NT2/D1 (cell line): ENCODE measurements around the gene PAPPA2.

Experiments used
- DNase-seq: peaks from one replicate; pipeline ENCODE4 v3.0.0-alpha.2; 2011; ENCODE audit warnings: low read depth, low spot score
- H3K27me3 ChIP-seq: 2 replicates; pipeline ENCODE4 v1.6.0; 2011; ENCODE audit warnings: mild to moderate bottlenecking; ENCODE audit not compliant: insufficient read length, insufficient read depth
- H3K36me3 ChIP-seq: 2 replicates; pipeline ENCODE4 v1.6.1; 2011; ENCODE audit warnings: mild to moderate bottlenecking, low read length, mixed read lengths; ENCODE audit not compliant: insufficient read depth, insufficient read length
- H3K4me1 ChIP-seq: 2 replicates; pipeline ENCODE4 v1.5.1; 2011; ENCODE audit not compliant: insufficient read depth, insufficient read length
- H3K4me3 ChIP-seq: 2 replicates; pipeline ENCODE4 v1.5.1; 2011; ENCODE audit warnings: low read depth; ENCODE audit not compliant: insufficient read length
- H3K9ac ChIP-seq: 2 replicates; pipeline ENCODE4 v1.6.0; 2011; ENCODE audit warnings: low read depth; ENCODE audit not compliant: insufficient read length
- H3K9me3 ChIP-seq: 2 replicates; pipeline ENCODE4 v1.5.1; 2011; ENCODE audit warnings: mild to moderate bottlenecking, low read length; ENCODE audit not compliant: insufficient read depth
- SUZ12 ChIP-seq: IDR thresholded peaks from 2 replicates; pipeline ENCODE4 v1.6.1; 2011; ENCODE audit not compliant: insufficient read length, insufficient read depth; ENCODE audit errors: extremely low read depth
- YY1 ChIP-seq: IDR thresholded peaks from 2 replicates; pipeline ENCODE4 v1.6.1; 2011; ENCODE audit not compliant: insufficient read length, insufficient read depth
- ZNF274 ChIP-seq: IDR thresholded peaks from 2 replicates; pipeline ENCODE4 v1.6.1; 2011; ENCODE audit warnings: mild to moderate bottlenecking, low read depth, low read length

Gene PAPPA2

GRCh38 chr1:176541663-176542062 lies 78.7 kb downstream of the PAPPA2 start:
- no peak overlapping the region for H3K9ac ChIP-seq
- DNase-seq, result no peak
- H3K9me3 ChIP-seq, result peaks cover 12% of the 10 kb centered on the region
- H3K27me3 ChIP-seq, result no peaks in the 10 kb centered on the region
- no peaks in the 10 kb centered on the region for H3K4me1 ChIP-seq
- no peaks in the 10 kb centered on the region for H3K36me3 ChIP-seq
- TF ChIP-seq YY1 (no peak), SUZ12 (no peak), ZNF274 (no peak)
- H3K4me3 ChIP-seq, result no peak overlapping the region

GRCh38 chr1:176542352-176542751 lies 79.4 kb downstream of the PAPPA2 start:
- Histone ChIP-seq H3K9ac (no peak overlapping the region), H3K9me3 (peaks cover 12% of the 10 kb centered on the region), H3K27me3 (no peaks in the 10 kb centered on the region), H3K4me3 (no peak overlapping the region), H3K4me1 (no peaks in the 10 kb centered on the region), H3K36me3 (no peaks in the 10 kb centered on the region)
- TF ChIP-seq SUZ12 (no peak), YY1 (no peak), ZNF274 (no peak)
- no peak for DNase-seq

- DNase-seq, result no peak
- Histone ChIP-seq H3K4me1 (no peaks in the 10 kb centered on the region), H3K36me3 (no peaks in the 10 kb centered on the region), H3K4me3 (no peak overlapping the region), H3K27me3 (no peaks in the 10 kb centered on the region), H3K9me3 (peaks cover 12% of the 10 kb centered on the region), H3K9ac (no peak overlapping the region)
- TF ChIP-seq YY1, result no peak
- no peak for TF ChIP-seq SUZ12
- TF ChIP-seq ZNF274, result no peak
These were observed 80.6 kb downstream of the PAPPA2 start for GRCh38 chr1:176543360-176544129.

DNA sequence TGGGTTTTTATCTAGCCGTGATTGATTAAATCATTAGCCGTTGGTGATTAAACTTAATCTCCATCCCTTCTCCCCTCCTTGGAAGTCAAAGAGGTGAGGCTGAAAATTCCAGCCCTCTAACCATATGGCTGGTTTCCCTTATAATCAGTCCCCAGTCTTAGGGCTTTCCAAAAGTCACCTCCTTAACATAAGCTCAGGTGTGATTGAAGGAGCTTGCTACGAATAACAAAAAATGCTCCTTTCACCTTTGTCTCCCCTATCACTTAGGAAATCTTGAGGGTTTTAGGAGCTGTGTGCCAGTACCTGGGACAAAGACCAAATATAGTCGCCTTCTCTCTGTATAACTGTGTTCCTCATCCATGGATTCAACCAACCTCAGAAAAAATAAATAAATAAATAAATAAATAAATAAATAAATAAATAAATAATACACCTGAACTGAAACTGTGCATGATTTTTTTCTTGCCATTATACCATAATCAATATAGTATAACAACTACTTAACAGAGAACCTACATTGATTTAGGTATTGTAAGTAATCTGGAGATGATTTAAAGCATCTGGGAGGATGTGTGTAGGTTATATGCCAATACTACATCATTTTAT lies 82.2 kb downstream of the PAPPA2 start:
- DNase-seq, result no peak
- TF ChIP-seq YY1 (no peak), SUZ12 (no peak), ZNF274 (no peak)
- H3K4me1 ChIP-seq, result no peaks in the 10 kb centered on the region

DNA sequence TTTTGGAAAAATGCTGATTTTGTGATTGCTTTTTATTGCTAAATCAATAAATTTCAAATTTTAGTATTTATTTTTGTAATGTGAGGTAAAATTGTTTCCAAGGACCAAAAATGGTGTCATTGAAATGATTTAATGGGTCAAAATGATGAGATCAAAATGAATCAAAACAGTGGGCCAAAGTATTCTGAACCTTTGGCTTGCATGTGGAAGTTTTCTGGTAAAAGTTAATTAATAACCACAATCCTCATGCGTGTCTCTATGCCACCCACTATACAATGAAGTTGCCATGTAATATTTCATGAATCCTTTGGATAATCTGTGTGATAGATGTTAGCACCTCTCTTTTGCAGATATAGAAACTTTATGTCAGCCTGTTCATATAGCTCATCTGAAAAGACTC lies 83.8 kb downstream of the PAPPA2 start:
- Histone ChIP-seq H3K4me1 (no peaks in the 10 kb centered on the region), H3K9ac (no peak overlapping the region), H3K9me3 (peaks cover 12% of the 10 kb centered on the region), H3K4me3 (no peak overlapping the region), H3K36me3 (no peaks in the 10 kb centered on the region), H3K27me3 (no peaks in the 10 kb centered on the region)
- DNase-seq, result no peak
- TF ChIP-seq YY1, result no peak
- TF ChIP-seq SUZ12, result no peak
- no peak for TF ChIP-seq ZNF274

More for the DNA sequence above, 82.2 kb downstream of the PAPPA2 start:
- Histone ChIP-seq H3K36me3 (no peaks in the 10 kb centered on the region), H3K4me3 (no peak overlapping the region), H3K27me3 (no peaks in the 10 kb centered on the region), H3K9ac (no peak overlapping the region), H3K9me3 (peaks cover 12% of the 10 kb centered on the region)

- no peaks in the 10 kb centered on the region for H3K36me3 ChIP-seq
- no peaks in the 10 kb centered on the region for H3K9me3 ChIP-seq
- no peak for DNase-seq
- no peaks in the 10 kb centered on the region for H3K27me3 ChIP-seq
- no peak overlapping the region for H3K9ac ChIP-seq
- TF ChIP-seq YY1, result no peak
- no peak overlapping the region for H3K4me3 ChIP-seq
- H3K4me1 ChIP-seq, result no peaks in the 10 kb centered on the region
These were observed 88.2 kb downstream of the PAPPA2 start for GRCh38 chr1:176551146-176551545.

GRCh38 chr1:176552217-176552991 lies 89.4 kb downstream of the PAPPA2 start:
- no peak for DNase-seq
- no peaks in the 10 kb centered on the region for H3K36me3 ChIP-seq
- H3K4me1 ChIP-seq, result no peaks in the 10 kb centered on the region
- no peaks in the 10 kb centered on the region for H3K27me3 ChIP-seq
- H3K9ac ChIP-seq, result no peak overlapping the region
- TF ChIP-seq YY1 (no peak), ZNF274 (no peak), SUZ12 (no peak)
- no peak overlapping the region for H3K4me3 ChIP-seq
- no peaks in the 10 kb centered on the region for H3K9me3 ChIP-seq
